Fibroblast of skin of left quadriceps (primary cell): ENCODE results near the gene TXNDC2.
"Not testable (repeated sequence)": the region's sequence is repeated elsewhere in the genome, so short reads cannot be mapped to it uniquely, and the experiment has no call there.

Experiments used
- DNase-seq, 2 experiments: peaks; one replicate each; pipeline ENCODE4 v3.0.0-alpha.2; 2013; ENCODE audit warnings: low read depth in 2 of 2

The TXNDC2 gene

DNA sequence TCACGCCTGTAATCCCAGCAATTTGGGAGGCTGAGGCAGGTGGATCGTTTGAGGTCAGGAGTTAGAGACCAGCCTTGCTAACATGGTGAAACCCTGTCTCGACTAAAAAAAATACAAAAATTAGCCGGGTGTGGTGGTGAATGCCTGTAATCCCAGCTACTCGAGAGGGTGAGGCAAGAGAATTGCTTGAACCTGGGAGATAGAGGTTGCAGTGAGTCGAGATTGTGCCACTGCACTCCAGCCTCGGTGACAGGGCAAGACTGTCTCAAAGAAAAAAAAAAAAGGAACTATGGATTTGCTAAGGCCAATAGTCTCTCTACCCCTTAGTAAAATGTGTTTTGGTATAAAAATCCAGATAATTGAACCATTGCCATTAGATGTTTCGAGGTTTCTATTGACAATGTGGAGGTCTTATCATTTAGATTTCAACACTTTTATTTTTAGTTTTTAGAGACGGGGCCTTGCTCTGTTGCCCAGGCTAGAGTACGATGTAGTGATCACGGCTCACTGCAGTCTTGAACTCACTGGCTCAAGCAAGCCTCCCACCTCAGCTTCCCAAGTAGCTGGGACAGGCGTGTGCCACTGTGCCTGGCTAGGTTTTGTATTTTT, 1.1 kb upstream of the TXNDC2 start:
- DNase-seq = no peak

- DNase-seq = no peak
Measured at GRCh38 chr18:9886005-9886348, 204 bp downstream of the TXNDC2 start.

DNA sequence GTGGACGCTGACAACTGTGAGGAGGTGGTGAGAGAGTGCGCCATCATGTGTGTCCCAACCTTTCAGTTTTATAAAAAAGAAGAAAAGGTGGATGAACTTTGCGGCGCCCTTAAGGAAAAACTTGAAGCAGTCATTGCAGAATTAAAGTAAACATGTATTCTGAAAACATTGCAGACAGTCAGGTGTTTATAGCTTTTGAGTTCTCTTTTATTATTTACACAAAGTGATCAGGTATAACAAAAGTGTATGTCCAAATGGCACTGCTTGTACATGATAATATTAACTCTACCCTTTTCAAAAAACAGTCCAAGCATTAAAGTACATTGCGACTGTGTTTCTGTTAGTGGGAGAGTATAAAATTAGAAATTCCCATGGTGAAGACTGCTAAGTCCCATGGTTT, 2.2 kb downstream of the TXNDC2 start:
- no peak for DNase-seq

- DNase-seq = no peak
Measured at GRCh38 chr18:9890196-9890595, 4.4 kb downstream of the TXNDC2 start.

- DNase-seq = no peak
Measured at GRCh38 chr18:9890957-9891356, 5.2 kb downstream of the TXNDC2 start.

- not testable (repeated sequence) for DNase-seq
Measured at GRCh38 chr18:9891515-9891914, 5.7 kb downstream of the TXNDC2 start.

GRCh38 chr18:9894454-9895068, 8.8 kb downstream of the TXNDC2 start:
- DNase-seq = no peak

DNA sequence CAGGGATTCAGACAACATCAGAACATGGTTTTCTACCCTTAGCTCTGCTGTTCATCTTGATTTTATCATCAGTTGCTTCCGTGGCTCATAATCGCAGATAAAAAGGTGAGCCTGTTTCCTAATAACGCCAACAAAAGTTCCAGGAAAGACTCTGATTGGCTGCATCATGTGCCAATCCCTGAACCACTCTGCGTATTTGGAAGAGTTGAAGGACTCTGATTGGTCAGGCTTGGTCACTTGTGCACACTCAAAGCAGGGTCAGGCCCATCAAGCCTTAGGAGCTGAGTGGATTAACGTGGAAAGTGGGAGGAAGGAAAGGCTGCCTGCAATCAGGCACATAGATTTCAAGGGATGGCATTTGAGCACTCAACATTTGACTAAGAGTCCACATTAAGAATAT, 11.4 kb downstream of the TXNDC2 start:
- no peak for DNase-seq

DNA sequence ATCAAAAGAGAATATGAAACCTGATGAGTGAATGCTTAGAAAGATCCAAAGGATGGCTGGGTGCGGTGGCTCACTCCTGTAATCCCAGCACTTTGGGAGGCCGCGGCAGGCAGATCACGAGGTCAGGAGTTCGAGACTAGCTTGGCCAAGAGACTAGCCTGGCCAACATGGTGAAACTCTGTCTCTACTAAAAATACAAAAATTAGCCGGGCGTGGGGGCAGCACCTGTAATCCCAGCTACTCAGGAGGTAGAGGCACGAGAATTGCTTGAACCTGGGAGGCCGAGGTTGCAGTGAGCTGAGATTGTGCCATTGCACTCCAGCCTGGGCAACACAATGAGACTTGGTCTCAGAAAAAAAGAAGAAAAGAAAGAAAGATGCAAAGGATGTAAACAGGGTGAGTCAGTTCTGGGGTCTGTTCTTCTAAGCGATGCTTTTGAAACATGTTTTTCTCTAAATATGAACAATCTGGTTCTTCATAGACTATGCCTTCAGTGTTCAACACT, 12.1 kb downstream of the TXNDC2 start:
- not testable (repeated sequence) for DNase-seq

DNA sequence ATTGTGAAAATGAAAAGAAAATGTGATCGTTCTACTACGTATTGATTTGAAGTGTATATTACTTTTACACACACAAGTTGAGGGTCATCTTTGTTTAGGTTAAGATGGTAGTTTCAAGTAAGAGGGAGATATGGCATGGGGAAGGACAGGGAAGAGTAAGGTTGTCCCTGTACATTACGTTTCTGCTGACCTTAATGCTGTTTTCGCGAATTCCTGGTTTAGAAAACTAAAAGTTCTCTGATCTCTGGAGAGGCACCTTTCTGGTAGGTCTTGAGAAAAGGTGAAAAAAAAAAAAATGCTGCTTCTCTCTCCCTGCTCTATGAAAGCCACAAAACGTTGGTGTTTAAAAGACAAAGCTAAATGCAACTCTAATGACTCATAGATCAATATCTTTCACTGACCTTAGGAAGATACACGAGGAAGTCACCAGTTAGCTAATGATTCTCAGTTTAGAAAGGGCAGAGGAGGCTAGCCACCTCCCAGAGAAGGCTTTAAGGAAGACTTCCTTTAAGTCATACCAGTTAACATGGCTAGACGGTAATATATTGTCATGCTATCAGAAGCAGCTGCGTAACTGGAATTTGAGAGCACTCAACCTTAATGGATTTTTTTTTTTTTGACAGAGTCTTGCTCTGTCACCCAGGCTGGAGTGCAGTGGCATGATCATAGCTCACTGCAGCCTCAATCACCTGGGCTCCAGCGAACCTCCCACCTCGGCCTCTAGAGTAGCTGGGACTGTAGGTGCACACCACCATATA, 13.2 kb downstream of the TXNDC2 start:
- DNase-seq = no peak

- not testable (repeated sequence) for DNase-seq
Measured at GRCh38 chr18:9899550-9899930, 13.8 kb downstream of the TXNDC2 start.

GRCh38 chr18:9900699-9901098, 14.9 kb downstream of the TXNDC2 start:
- DNase-seq = no peak

- DNase-seq = no peak
Measured at GRCh38 chr18:9901377-9901776, 15.6 kb downstream of the TXNDC2 start.

GRCh38 chr18:9902264-9902663, 16.5 kb downstream of the TXNDC2 start:
- not testable (repeated sequence) for DNase-seq

GRCh38 chr18:9902832-9903231, 17.1 kb downstream of the TXNDC2 start:
- no peak for DNase-seq

- no peak for DNase-seq
Measured at GRCh38 chr18:9905401-9905922, 19.7 kb downstream of the TXNDC2 start.

GRCh38 chr18:9906481-9906880, 20.7 kb downstream of the TXNDC2 start:
- no peak for DNase-seq

- no peak for DNase-seq
Measured at GRCh38 chr18:9907867-9908266, 22.1 kb downstream of the TXNDC2 start.

DNA sequence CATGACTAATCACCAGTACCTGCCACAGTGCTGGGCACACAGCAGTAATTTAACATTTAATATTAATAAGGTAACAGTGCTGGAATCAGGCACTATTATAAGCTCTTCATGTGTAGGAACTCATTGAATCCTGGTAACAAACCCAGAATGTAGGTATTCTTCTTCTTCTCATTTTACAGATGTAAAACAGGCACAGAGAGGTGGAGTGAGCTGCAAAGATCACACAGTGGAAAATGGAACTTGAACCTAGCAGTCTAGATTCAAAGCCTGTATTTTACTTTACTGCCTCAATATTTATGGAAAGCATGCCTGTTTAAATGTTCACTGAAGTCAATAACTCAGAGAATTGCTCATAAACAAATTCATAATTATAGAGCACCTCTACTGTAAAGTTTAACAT, 24.3 kb downstream of the TXNDC2 start:
- DNase-seq = no peak

DNA sequence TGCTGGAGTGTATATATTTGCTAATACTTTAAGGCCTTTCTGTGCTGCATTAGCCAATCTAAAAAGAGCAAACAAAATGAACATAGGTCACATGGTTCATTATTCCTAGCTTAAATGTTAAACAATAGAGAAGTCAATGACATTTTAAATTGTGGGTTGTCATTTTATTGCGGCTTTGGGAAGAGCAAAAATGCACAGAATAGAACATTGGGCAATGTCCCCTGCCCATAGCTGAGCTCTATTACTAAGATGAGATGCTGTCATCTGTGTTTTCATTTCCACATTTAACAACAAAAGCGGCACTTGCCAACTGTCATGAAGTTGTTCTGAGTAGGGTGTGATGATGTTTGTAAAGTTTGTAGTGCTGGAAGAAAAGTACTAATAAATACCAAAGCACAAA, 24.9 kb downstream of the TXNDC2 start:
- no peak for DNase-seq

- no peak for DNase-seq
Measured at GRCh38 chr18:9911226-9911625, 25.5 kb downstream of the TXNDC2 start.

- DNase-seq = not testable (repeated sequence)
Measured at GRCh38 chr18:9912285-9912684, 26.5 kb downstream of the TXNDC2 start.

GRCh38 chr18:9913151-9913525, 27.4 kb downstream of the TXNDC2 start:
- no peak for DNase-seq
